ENCODE results near the gene TRIM6.

TRIM6 gene

DNA sequence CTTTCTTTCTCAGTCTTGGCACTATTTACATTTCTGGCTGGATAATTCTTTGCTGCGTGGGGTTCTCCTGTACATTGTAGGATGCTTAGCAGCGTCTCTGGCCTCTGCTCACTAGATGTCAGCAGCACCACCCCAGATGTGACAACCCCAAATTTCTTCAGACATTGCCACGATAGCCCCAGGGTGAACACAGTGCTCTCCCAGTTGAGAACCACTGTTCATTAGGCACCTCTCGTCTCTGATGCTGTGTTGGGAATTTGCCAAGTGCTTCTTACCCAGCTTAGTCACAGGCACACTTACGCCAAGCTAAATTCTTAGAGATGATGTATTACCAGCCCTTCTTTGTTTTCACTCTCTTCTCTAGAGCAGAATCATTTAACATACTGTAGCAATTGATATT lies 9.4 kb downstream of the TRIM6 start:
- peak; percentile 79 for DNase-seq (ENCODE audit: low read depth)
- TF ChIP-seq, protein P1, sequence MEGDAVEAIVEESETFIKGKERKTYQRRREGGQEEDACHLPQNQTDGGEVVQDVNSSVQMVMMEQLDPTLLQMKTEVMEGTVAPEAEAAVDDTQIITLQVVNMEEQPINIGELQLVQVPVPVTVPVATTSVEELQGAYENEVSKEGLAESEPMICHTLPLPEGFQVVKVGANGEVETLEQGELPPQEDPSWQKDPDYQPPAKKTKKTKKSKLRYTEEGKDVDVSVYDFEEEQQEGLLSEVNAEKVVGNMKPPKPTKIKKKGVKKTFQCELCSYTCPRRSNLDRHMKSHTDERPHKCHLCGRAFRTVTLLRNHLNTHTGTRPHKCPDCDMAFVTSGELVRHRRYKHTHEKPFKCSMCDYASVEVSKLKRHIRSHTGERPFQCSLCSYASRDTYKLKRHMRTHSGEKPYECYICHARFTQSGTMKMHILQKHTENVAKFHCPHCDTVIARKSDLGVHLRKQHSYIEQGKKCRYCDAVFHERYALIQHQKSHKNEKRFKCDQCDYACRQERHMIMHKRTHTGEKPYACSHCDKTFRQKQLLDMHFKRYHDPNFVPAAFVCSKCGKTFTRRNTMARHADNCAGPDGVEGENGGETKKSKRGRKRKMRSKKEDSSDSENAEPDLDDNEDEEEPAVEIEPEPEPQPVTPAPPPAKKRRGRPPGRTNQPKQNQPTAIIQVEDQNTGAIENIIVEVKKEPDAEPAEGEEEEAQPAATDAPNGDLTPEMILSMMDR (conservative IDR thresholded peaks at IDR 0.05; ENCODE audit: low read depth, low read length): no peak
- H3K4me3 ChIP-seq (ENCODE audit: low read length): no peak overlapping the region

DNA sequence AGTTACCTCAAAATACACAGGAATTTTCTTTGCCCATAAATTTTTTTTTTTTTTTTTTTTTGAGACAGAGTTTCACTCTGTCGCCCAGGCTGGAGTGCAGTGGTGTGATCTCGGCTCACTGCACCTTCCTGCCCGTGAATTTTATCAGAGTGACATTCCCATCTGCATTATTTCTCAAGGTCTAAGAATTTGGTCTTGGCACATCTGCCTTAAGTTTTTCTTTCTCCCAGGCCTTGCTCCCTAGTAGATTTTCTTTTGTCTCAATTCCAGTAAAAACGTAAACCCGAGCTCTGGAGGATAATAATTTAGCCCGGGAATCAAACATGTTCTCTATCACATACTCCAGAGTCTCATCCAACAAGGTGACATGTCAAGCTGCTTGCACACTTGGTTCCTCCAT lies 12.4 kb downstream of the TRIM6 start:
- no peak for DNase-seq (ENCODE audit: low read depth)
- TF ChIP-seq, protein P1 (conservative IDR thresholded peaks at IDR 0.05; ENCODE audit: low read depth, low read length): no peak
- no peak overlapping the region for H3K4me3 ChIP-seq (ENCODE audit: low read length)

DNA sequence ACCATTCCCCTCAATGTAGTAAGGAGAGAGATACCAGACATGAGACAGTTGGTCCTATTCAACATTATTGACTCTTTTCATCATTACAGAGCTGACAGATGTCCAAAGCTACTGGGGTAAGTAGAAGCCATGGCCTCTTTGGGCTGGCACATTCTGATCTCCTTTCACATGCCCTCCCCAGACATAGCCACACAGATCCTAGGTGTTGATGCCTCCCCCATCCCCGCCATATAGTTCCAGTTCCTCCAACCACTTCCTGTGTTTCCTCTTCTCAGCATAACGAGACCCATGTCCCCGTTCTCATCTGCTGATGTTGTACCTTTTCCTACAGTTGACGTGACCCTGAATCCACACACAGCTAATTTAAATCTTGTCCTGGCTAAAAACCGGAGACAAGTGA lies 14.0 kb downstream of the TRIM6 start:
- TF ChIP-seq, protein P1 (conservative IDR thresholded peaks at IDR 0.05; ENCODE audit: low read depth, low read length): no peak
- H3K4me3 ChIP-seq (ENCODE audit: low read length): no peak overlapping the region
- no peak for DNase-seq (ENCODE audit: low read depth)

DNA sequence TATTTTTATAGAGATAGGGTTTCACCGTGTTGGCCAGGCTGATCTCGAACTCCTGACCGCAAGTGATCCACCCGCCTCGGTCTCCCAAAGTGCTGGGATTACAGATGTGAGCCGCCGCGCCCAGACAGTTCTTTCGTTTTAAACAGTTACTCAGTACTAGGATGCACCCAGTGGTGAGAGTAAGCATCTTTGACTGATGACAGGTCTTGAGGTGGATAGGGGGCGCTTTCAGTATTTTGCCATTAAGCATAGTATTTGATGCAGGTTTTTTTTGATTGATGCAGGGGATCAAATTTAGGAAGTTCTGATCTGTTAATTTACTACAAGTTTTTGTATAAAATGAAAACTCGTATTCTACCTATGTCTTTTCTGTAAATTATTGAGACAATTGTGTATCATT lies 15.2 kb downstream of the TRIM6 start:
- H3K4me3 ChIP-seq (ENCODE audit: low read length): no peak overlapping the region
- DNase-seq (ENCODE audit: low read depth): no peak
- TF ChIP-seq, protein P1 (conservative IDR thresholded peaks at IDR 0.05; ENCODE audit: low read depth, low read length): no peak

DNA sequence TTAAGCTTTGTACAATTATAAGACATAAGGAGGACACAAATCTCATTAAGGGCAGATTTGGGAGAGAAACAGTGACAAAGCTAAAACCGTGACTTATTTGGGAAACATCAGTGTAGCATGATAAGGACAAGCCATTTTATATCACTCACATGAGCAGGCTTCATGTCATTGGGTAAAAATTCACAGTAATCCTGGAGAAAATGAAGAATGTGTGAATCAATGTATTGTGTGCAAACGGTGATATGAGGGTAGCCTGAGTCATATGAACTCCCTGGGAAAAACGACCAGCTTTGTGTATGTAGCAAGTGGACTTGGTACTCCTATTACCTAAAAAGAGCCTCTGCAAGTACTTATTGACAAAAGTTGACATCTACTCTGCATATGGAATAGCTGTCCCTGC lies 22.4 kb downstream of the TRIM6 start:
- TF ChIP-seq, protein P1 (conservative IDR thresholded peaks at IDR 0.05; ENCODE audit: low read depth, low read length): no peak
- no peak for DNase-seq (ENCODE audit: low read depth)
- H3K4me3 ChIP-seq (ENCODE audit: low read length): no peak overlapping the region

DNA sequence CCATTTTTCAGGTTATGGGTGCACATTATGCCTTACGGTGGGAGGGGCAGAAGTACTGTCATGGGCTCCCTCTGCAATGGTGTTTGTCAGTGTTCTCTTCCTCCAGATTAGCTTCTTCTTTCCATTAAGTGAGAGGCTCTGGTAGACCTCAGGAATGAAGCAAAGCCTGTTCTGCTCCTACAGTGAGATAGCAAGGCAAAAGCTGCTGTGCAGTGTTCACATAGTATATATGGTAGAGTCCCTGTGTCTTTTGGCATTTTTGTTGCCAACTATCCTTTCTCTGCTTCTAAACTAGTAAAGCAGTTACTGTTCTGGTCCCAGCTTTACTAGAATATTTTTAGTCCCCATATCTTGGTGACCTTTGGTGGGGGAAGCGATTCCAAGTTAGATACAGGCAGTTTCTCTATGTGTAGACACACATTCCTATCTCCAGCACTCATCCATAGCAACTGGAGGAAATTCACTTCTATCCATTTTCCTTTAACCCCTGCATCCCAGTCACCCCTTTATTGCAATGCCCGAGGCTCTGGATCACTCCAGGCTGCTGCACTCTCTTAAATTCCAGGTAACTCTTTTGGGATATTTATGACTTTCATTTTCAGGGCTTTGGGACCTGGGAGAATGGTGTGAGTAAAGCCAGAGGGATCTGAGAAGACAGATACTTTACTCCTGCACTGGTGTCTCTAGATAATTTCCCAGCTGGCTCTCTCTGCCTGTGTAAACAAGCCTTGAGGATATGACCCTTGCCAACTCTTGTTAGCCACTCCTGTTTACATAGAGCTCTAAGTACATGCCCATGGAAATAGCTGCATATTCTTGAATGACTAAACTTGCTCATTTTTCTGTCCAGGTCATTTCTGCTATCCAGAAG lies 24.4 kb downstream of the TRIM6 start:
- DNase-seq (ENCODE audit: low read depth): peak; percentile 38
- H3K4me3 ChIP-seq (ENCODE audit: low read length): no peak overlapping the region
- TF ChIP-seq, protein P1 (conservative IDR thresholded peaks at IDR 0.05; ENCODE audit: low read depth, low read length): no peak

DNA sequence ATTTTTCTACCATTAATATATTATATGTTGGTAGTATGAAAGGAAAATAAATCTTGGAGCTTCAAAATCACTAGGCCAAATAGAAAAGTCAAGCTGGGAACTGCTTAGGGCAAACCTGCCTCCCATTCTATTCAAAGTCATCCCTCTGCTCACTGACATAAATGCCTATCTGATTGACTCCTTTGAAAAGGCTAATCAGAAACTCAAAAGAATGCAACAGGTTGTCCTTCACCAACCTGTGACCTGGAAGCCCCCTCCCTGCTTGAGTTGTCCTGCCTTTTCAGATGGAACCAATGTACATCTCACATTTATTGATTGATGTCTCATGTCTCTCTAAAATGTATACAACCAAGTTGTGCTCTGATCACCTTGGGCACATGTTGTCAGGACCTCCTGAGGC lies 25.1 kb downstream of the TRIM6 start:
- no peak for DNase-seq (ENCODE audit: low read depth)
- no peak overlapping the region for H3K4me3 ChIP-seq (ENCODE audit: low read length)
- TF ChIP-seq, protein P1 (conservative IDR thresholded peaks at IDR 0.05; ENCODE audit: low read depth, low read length): no peak
